Measurements from ENCODE around the gene GKAP1. TPM values are rescaled to one million over a fixed set of nuclear protein-coding genes. Genes with fewer than 3 reads are reported as not detected.

Gene GKAP1
- total RNA-seq, 2 experiments from 2014 or later: 8.5 to 8.6 TPM

DNA sequence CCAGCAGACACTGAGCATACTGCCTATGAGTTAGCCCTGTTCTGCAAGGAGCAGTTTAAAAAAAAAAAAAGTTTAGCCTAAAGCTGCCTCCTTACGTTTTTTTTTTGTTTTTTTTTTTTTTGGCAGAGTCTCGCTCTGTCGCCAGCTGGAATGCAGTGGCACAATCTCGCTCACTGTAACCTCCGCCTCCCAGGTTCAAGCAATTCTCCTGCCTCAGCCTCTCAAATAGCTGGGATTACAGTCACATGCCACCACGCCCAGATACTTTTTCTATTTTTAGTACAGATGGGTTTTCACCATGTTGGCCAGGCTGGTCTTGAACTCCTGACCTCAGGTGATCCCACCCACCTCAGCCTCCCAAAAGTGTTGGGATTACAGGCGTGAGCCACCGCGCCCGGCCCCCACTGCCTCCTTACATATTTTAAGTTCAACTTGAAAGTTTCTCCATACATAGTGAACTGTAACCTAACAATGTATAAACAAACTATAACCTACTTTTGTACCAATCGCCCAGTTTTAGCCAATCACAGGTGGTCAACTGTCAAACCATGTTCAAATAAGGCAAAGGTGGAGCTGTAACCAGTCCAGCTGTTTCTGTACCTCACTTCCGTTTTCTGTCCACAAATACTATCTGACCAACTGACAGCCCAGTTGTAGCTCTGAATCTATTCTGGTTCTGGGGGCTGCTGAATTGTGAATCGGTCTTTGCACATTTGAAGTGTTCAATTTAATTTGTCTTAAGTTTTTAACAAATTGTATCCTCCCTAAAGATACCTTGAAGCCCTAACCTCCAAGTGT lies 17.1 kb downstream of the GKAP1 start:
- H3K4me1 ChIP-seq (ENCODE audit: insufficient read depth, low read length, poor library complexity, severe bottlenecking): peaks cover 9% of the 10 kb centered on the region
- H3K27ac ChIP-seq (ENCODE audit: low read depth, low read length, poor library complexity, severe bottlenecking): no peak overlapping the region
- H3K79me2 ChIP-seq (ENCODE audit: insufficient read depth, low read depth, low read length): no peaks in the 10 kb centered on the region
- no TSS peak for BruUV-seq (replicated peaks)
- TF ChIP-seq, protein P1, sequence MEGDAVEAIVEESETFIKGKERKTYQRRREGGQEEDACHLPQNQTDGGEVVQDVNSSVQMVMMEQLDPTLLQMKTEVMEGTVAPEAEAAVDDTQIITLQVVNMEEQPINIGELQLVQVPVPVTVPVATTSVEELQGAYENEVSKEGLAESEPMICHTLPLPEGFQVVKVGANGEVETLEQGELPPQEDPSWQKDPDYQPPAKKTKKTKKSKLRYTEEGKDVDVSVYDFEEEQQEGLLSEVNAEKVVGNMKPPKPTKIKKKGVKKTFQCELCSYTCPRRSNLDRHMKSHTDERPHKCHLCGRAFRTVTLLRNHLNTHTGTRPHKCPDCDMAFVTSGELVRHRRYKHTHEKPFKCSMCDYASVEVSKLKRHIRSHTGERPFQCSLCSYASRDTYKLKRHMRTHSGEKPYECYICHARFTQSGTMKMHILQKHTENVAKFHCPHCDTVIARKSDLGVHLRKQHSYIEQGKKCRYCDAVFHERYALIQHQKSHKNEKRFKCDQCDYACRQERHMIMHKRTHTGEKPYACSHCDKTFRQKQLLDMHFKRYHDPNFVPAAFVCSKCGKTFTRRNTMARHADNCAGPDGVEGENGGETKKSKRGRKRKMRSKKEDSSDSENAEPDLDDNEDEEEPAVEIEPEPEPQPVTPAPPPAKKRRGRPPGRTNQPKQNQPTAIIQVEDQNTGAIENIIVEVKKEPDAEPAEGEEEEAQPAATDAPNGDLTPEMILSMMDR (conservative IDR thresholded peaks at IDR 0.05; ENCODE audit: low read length): no peak
- no peak for TF ChIP-seq EZH2phosphoT487 (IDR thresholded peaks at IDR 0.05; ENCODE audit: borderline replicate concordance, low read depth, low read length)
- POLR2A ChIA-PET: no interaction called here
- CTCF ChIA-PET (ENCODE audit: unreplicated experiment): no interaction called here
- peak; percentile 18 for DNase-seq (ENCODE audit: low spot score)
- no peaks in the 10 kb centered on the region for H4K20me1 ChIP-seq (ENCODE audit: insufficient read depth, low read length)
- intact Hi-C loops (cut with micrococcal nuclease; ENCODE audit: unreplicated experiment): no loop called here
- no peaks in the 10 kb centered on the region for H3K9me2 ChIP-seq (ENCODE audit: insufficient read depth, low read length)
- no peak overlapping the region for H2AFZ ChIP-seq (ENCODE audit: low read length)
- no peak overlapping the region for H3K4me2 ChIP-seq (ENCODE audit: low read length)
- H3K36me3 ChIP-seq (ENCODE audit: insufficient read depth, low read length): peaks cover 3% of the 10 kb centered on the region; the same call in 1 of the 2 replicates
- no peak overlapping the region for H3K4me3 ChIP-seq (ENCODE audit: low read depth, low read length, poor library complexity, severe bottlenecking)
- H3K9me3 ChIP-seq (ENCODE audit: low read length): no peaks in the 10 kb centered on the region

GRCh38 chr9:83794051-83794450 lies 23.5 kb downstream of the GKAP1 start:
- Histone ChIP-seq H3K9me3 (ENCODE audit: low read length) (no peaks in the 10 kb centered on the region), H3K4me2 (ENCODE audit: low read length) (no peak overlapping the region), H3K79me2 (ENCODE audit: insufficient read depth, low read depth, low read length) (no peaks in the 10 kb centered on the region), H3K36me3 (ENCODE audit: insufficient read depth, low read length) (0 out of 2 replicates have a peak, but pooled peaks cover 3% of the 10 kb centered on the region), H3K27ac (ENCODE audit: low read depth, low read length, poor library complexity, severe bottlenecking) (no peak overlapping the region), H3K9me2 (ENCODE audit: insufficient read depth, low read length) (no peaks in the 10 kb centered on the region), H3K4me3 (ENCODE audit: low read depth, low read length, poor library complexity, severe bottlenecking) (no peak overlapping the region), H3K4me1 (ENCODE audit: insufficient read depth, low read length, poor library complexity, severe bottlenecking) (no peaks in the 10 kb centered on the region), H4K20me1 (ENCODE audit: insufficient read depth, low read length) (no peaks in the 10 kb centered on the region), H2AFZ (ENCODE audit: low read length) (no peak overlapping the region)
- intact Hi-C loops (cut with micrococcal nuclease; ENCODE audit: unreplicated experiment): no loop called here
- no TSS peak for BruUV-seq (replicated peaks)
- DNase-seq (ENCODE audit: low spot score): no peak
- TF ChIP-seq, protein P1 (conservative IDR thresholded peaks at IDR 0.05; ENCODE audit: low read length): no peak
- no peak for TF ChIP-seq EZH2phosphoT487 (IDR thresholded peaks at IDR 0.05; ENCODE audit: borderline replicate concordance, low read depth, low read length)
- ChIA-PET CTCF (ENCODE audit: unreplicated experiment) (no interaction called here), POLR2A (no interaction called here)

DNA sequence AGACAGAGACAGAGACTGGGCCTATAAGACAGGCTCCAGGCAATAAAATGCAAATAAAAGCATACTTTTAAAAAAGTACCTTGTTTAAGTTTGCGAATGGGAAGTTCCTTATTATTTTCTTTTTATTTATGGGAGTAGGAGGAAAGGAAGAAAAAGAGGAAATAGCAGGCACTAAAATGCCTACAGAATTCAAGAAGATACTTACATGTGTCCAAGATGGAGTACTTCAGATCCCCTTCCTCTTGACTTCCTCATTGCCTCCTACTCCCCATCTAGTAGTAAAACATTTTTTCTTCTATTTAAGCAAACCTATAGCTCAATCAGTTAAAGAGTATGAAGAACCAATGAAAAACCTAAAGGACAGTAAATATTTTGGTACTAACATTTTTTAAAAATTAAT lies 24.8 kb downstream of the GKAP1 start:
- POLR2A ChIA-PET: no interaction called here
- Histone ChIP-seq H4K20me1 (ENCODE audit: insufficient read depth, low read length) (no peaks in the 10 kb centered on the region), H3K36me3 (ENCODE audit: insufficient read depth, low read length) (no peaks in the 10 kb centered on the region), H3K4me1 (ENCODE audit: insufficient read depth, low read length, poor library complexity, severe bottlenecking) (no peaks in the 10 kb centered on the region), H3K27ac (ENCODE audit: low read depth, low read length, poor library complexity, severe bottlenecking) (no peak overlapping the region), H2AFZ (ENCODE audit: low read length) (no peak overlapping the region), H3K9me3 (ENCODE audit: low read length) (no peaks in the 10 kb centered on the region), H3K9me2 (ENCODE audit: insufficient read depth, low read length) (no peaks in the 10 kb centered on the region), H3K4me3 (ENCODE audit: low read depth, low read length, poor library complexity, severe bottlenecking) (no peak overlapping the region), H3K4me2 (ENCODE audit: low read length) (no peak overlapping the region), H3K79me2 (ENCODE audit: insufficient read depth, low read depth, low read length) (no peaks in the 10 kb centered on the region)
- TF ChIP-seq, protein P1 (conservative IDR thresholded peaks at IDR 0.05; ENCODE audit: low read length): no peak
- no peak for TF ChIP-seq EZH2phosphoT487 (IDR thresholded peaks at IDR 0.05; ENCODE audit: borderline replicate concordance, low read depth, low read length)
- CTCF ChIA-PET (ENCODE audit: unreplicated experiment): no interaction called here
- no peak for DNase-seq (ENCODE audit: low spot score)
- intact Hi-C loops (cut with micrococcal nuclease; ENCODE audit: unreplicated experiment): no loop called here
- no TSS peak for BruUV-seq (replicated peaks)
